PC-9 (cell line): ENCODE measurements around the gene FHL3. TPM values are rescaled to one million over a fixed set of nuclear protein-coding genes. Genes with fewer than 3 reads are reported as not detected.
A peak's percentile ranks its signal among the peaks of the same experiment; 100 is the strongest.

Experiments
- BruUV-seq: library from RNA; stranded (reverse); fragments of 400-500 nt; replicated peaks from 2 replicates; lab custom pipeline; 2021; lab: Mats Ljungman, UMichigan
- CTCF ChIA-PET: fragments of 300-600 bp; sonication (Branson Sonifier 250); formaldehyde crosslinking; loops from one replicate; lab custom pipeline; 2022; ENCODE audit warnings: antibody characterized with exemption; lab: Charles Lee
- POLR2A ChIA-PET: fragments of 300-600 bp; sonication (Branson Sonifier 250); formaldehyde crosslinking; loops from one replicate; lab custom pipeline; 2022; ENCODE audit warnings: antibody characterized with exemption; ENCODE audit not compliant: unreplicated experiment; lab: Charles Lee
- DNase-seq, 2 experiments: peaks; one replicate each; pipeline versions ENCODE4 v3.0.0 to v3.0.0-alpha.2; 2015 to 2022; ENCODE audit warnings: mixed read lengths in 1 of 2
- H2AFZ ChIP-seq: fragments of 200-600 bp; sonication (generic); 2 replicates; pipeline ENCODE4 v1.8.1; 2017; ENCODE audit warnings: antibody characterized with exemption
- H3F3A ChIP-seq: fragments of 200-600 bp; sonication (generic); 2 replicates; pipeline ENCODE4 v1.8.1; 2017; ENCODE audit warnings: antibody characterized with exemption, mild to moderate bottlenecking, low read depth; ENCODE audit not compliant: insufficient read depth
- H3K27ac ChIP-seq: fragments of 200-600 bp; sonication (generic); 2 replicates; pipeline ENCODE4 v1.6.1; 2016; ENCODE audit warnings: mixed run types
- H3K27me3 ChIP-seq: fragments of 200-600 bp; sonication (generic); 2 replicates; pipeline ENCODE4 v1.6.1; 2016; ENCODE audit warnings: low read depth, mixed run types; ENCODE audit not compliant: insufficient read depth
- H3K36me3 ChIP-seq: fragments of 200-600 bp; sonication (generic); 2 replicates; pipeline ENCODE4 v1.6.1; 2016; ENCODE audit warnings: low read depth, mixed run types
- H3K4me1 ChIP-seq: fragments of 200-600 bp; sonication (generic); replicated peaks from 2 replicates; pipeline ENCODE4 v1.6.1; 2016; ENCODE audit warnings: mixed run types; ENCODE audit not compliant: insufficient read depth
- H3K4me2 ChIP-seq: fragments of 200-600 bp; sonication (generic); 2 replicates; pipeline ENCODE4 v1.6.1; 2017; ENCODE audit warnings: mixed run types
- H3K4me3 ChIP-seq: fragments of 200-600 bp; sonication (generic); 2 replicates; pipeline ENCODE4 v1.6.1; 2016; ENCODE audit warnings: mixed run types
- H3K79me2 ChIP-seq: fragments of 200-600 bp; sonication (generic); 2 replicates; pipeline ENCODE4 v1.6.1; 2017; ENCODE audit warnings: low read depth, mixed run types
- H3K9me2 ChIP-seq: fragments of 200-600 bp; sonication (generic); 2 replicates; pipeline ENCODE4 v1.8.1; 2017; ENCODE audit warnings: mild to moderate bottlenecking; ENCODE audit not compliant: insufficient read depth
- H3K9me3 ChIP-seq: fragments of 200-600 bp; sonication (generic); 2 replicates; pipeline ENCODE4 v1.8.1; 2016; ENCODE audit warnings: low read depth; ENCODE audit not compliant: insufficient read depth
- H4K20me1 ChIP-seq: fragments of 200-600 bp; sonication (generic); 2 replicates; pipeline ENCODE4 v1.8.1; 2017; ENCODE audit not compliant: insufficient read depth
- CTCF ChIP-seq: fragments of 200-600 bp; sonication (generic); conservative IDR thresholded peaks from 2 replicates; pipeline ENCODE4 v1.6.1; 2017; ENCODE audit warnings: mixed run types, antibody characterized with exemption, mild to moderate bottlenecking, moderate library complexity
- EZH2 ChIP-seq: fragments of 200-600 bp; sonication (generic); IDR thresholded peaks from 2 replicates; pipeline ENCODE4 v1.8.0; 2017; ENCODE audit warnings: antibody characterized with exemption, low read depth
- intact Hi-C: fragments of 100-400 bp; cut with micrococcal nuclease; formaldehyde crosslinking; loops from one replicate; pipeline ENCODE4 v1.10.0; 2022; ENCODE audit not compliant: unreplicated experiment
- total RNA-seq: library from RNA; stranded (reverse); gene quantifications from 2 replicates; pipeline ENCODE4 v1.2.3, GENCODE V29; 2021

FHL3 gene
- total RNA-seq, 1 experiment from 2014 or later: 26.2 TPM

GRCh38 chr1:38020396-38020795, 15.1 kb upstream of the FHL3 start:
- CTCF ChIA-PET: no interaction called here
- POLR2A ChIA-PET: interaction anchor here (0.6 kb wide), 1 partner anchor 1980 kb away, joined by 4 read pairs; no protein-coding TSS in a partner anchor
- no peaks in the 10 kb centered on the region; the same call in 1 of the 2 replicates for H4K20me1 ChIP-seq

GRCh38 chr1:38018864-38019343, 13.6 kb upstream of the FHL3 start:
- no peak overlapping the region for H3K27ac ChIP-seq
- H3F3A ChIP-seq: peaks cover 18% of the 10 kb centered on the region; the same call in 1 of the 2 replicates
- peaks cover 7% of the 10 kb centered on the region for H3K4me1 ChIP-seq
- H3K9me3 ChIP-seq: no peaks in the 10 kb centered on the region
- H3K79me2 ChIP-seq: peaks cover 30% of the 10 kb centered on the region
- no peaks in the 10 kb centered on the region for H3K27me3 ChIP-seq
- no peak overlapping the region for H2AFZ ChIP-seq
- no peak for DNase-seq
- POLR2A ChIA-PET: no interaction called here
- TF ChIP-seq EZH2: no peak
- TF ChIP-seq CTCF: peak; percentile 64
- intact Hi-C loops: loop anchor here (1.0 to 2.0 kb wide), 2 partner anchors 29 to 128 kb away; partner anchors contain the start of gene SF3A3
- H3K4me3 ChIP-seq: no peak overlapping the region
- BruUV-seq: no TSS peak
- CTCF ChIA-PET: interaction anchor here (0.6 kb wide), 1 partner anchor 12 kb away, joined by 4 read pairs; no protein-coding TSS in a partner anchor
- H3K9me2 ChIP-seq: no peaks in the 10 kb centered on the region
- H4K20me1 ChIP-seq: peaks cover 2% of the 10 kb centered on the region; the same call in 1 of the 2 replicates
- H3K4me2 ChIP-seq: no peak overlapping the region
- peaks cover 61% of the 10 kb centered on the region for H3K36me3 ChIP-seq

More at GRCh38 chr1:38020396-38020795, 15.1 kb upstream of the FHL3 start:
- no peak for DNase-seq
- Histone ChIP-seq H3K79me2 (peaks cover 15% of the 10 kb centered on the region), H3K4me1 (no peaks in the 10 kb centered on the region), H3K9me2 (no peaks in the 10 kb centered on the region), H3K9me3 (no peaks in the 10 kb centered on the region), H3K27ac (no peak overlapping the region), H3K27me3 (no peaks in the 10 kb centered on the region), H3K4me3 (no peak overlapping the region), H3K4me2 (no peak overlapping the region), H3F3A (peaks cover 15% of the 10 kb centered on the region; the same call in 1 of the 2 replicates), H3K36me3 (peaks cover 61% of the 10 kb centered on the region), H2AFZ (no peak overlapping the region)
- no peak for TF ChIP-seq CTCF
- no peak for TF ChIP-seq EZH2
- BruUV-seq: no TSS peak
- intact Hi-C loops: no loop called here

- DNase-seq: no peak
- TF ChIP-seq EZH2 (no peak), CTCF (no peak)
- Histone ChIP-seq H3K27ac (peak overlapping the region; percentile 31; the same call in 1 of the 2 replicates), H3F3A (peaks cover 18% of the 10 kb centered on the region; the same call in 1 of the 2 replicates), H3K4me1 (peaks cover 15% of the 10 kb centered on the region), H3K79me2 (peaks cover 42% of the 10 kb centered on the region), H4K20me1 (peaks cover 5% of the 10 kb centered on the region; the same call in 1 of the 2 replicates), H3K36me3 (peaks cover 38% of the 10 kb centered on the region), H3K9me3 (no peaks in the 10 kb centered on the region), H3K27me3 (no peaks in the 10 kb centered on the region), H3K9me2 (no peaks in the 10 kb centered on the region), H2AFZ (no peak overlapping the region), H3K4me3 (no peak overlapping the region), H3K4me2 (no peak overlapping the region)
- intact Hi-C loops: no loop called here
- CTCF ChIA-PET: interaction anchor here (0.6 kb wide), 1 partner anchor 881 kb away, joined by 5 read pairs; no protein-coding TSS in a partner anchor
- BruUV-seq: no TSS peak
- POLR2A ChIA-PET: no interaction called here
These were observed 10.8 kb upstream of the FHL3 start for GRCh38 chr1:38015978-38016725.
